ENCODE results near the gene CORO2B.

- TF ChIP-seq CTCF (IDR thresholded peaks at IDR 0.05) = no peak
- TF ChIP-seq POLR2A (IDR thresholded peaks at IDR 0.05) = no peak
These were observed 14.5 kb downstream of the CORO2B start for GRCh38 chr15:68593341-68593740.
